ENCODE results near the gene CELF3.

GRCh38 chr1:151718666-151719065 lies 2.1 kb upstream of the CELF3 start:
- no peak for TF ChIP-seq EZH2 (IDR thresholded peaks at IDR 0.05; ENCODE audit: insufficient read depth, poor library complexity, severe bottlenecking)
- TF ChIP-seq EZH2phosphoT487 (IDR thresholded peaks at IDR 0.05; ENCODE audit: insufficient read depth, low read depth): no peak
